Measurements from ENCODE around the gene SLC66A3.

GRCh38 chr2:11127761-11128160 is 27.5 kb upstream of the SLC66A3 start:
- no peak for TF ChIP-seq YY1 (IDR thresholded peaks at IDR 0.05; ENCODE audit: low read depth)
- TF ChIP-seq MAX (IDR thresholded peaks at IDR 0.05): no peak
- no peak for TF ChIP-seq EP300 (IDR thresholded peaks at IDR 0.05; ENCODE audit: borderline replicate concordance)
- TF ChIP-seq USF1 (IDR thresholded peaks at IDR 0.05): no peak
- no peak for TF ChIP-seq REST (IDR thresholded peaks at IDR 0.05; ENCODE audit: low read depth)
- no peak for TF ChIP-seq CEBPB (IDR thresholded peaks at IDR 0.05)
- TF ChIP-seq TEAD4 (IDR thresholded peaks at IDR 0.05): no peak
- no peak for TF ChIP-seq TAF1 (IDR thresholded peaks at IDR 0.05; ENCODE audit: low read depth)
- no peak for TF ChIP-seq RAD21 (IDR thresholded peaks at IDR 0.05; ENCODE audit: low read depth)
- no peak for TF ChIP-seq EGR1 (IDR thresholded peaks at IDR 0.05)
- TF ChIP-seq FOXM1 (IDR thresholded peaks at IDR 0.05; ENCODE audit: borderline replicate concordance, low read depth): no peak
- no peak for TF ChIP-seq ZBTB7A (IDR thresholded peaks at IDR 0.05; ENCODE audit: low read depth)

Measured in Ishikawa (cell line).